SK-N-SH (cell line): ENCODE results near the gene ZNF25.

ENCODE experiments used
- EZH2phosphoT487 ChIP-seq: fragments of 200-600 bp; sonication (generic); IDR thresholded peaks from 2 replicates; pipeline ENCODE4 v1.6.1; 2017; ENCODE audit warnings: low read depth, mixed run types, mild to moderate bottlenecking, antibody characterized with exemption, moderate library complexity, borderline replicate concordance
- FOSL2 ChIP-seq: IDR thresholded peaks from 2 replicates; pipeline ENCODE4 v1.4.0; 2012; ENCODE audit warnings: low read depth, mild to moderate bottlenecking, moderate library complexity, borderline replicate concordance
- NFIC ChIP-seq: IDR thresholded peaks from 2 replicates; pipeline ENCODE4 v1.4.0; 2012; ENCODE audit warnings: borderline replicate concordance
- SMC3 ChIP-seq: IDR thresholded peaks from 2 replicates; pipeline ENCODE4 v1.6.1; 2012; ENCODE audit warnings: low read depth, low read length, improper control_type of control experiment
- TF ChIP-seq, protein P1 (sequence below): fragments of 200-600 bp; sonication (generic); IDR thresholded peaks from 2 replicates; pipeline ENCODE4 v1.6.1; 2017; ENCODE audit warnings: antibody characterized with exemption, mild to moderate bottlenecking, moderate library complexity
- TF ChIP-seq, protein P2 (sequence below): IDR thresholded peaks from 2 replicates; pipeline ENCODE4 v1.4.0; 2012; ENCODE audit warnings: low read depth
- TF ChIP-seq, protein P3 (sequence below): fragments of 150-350 bp; IDR thresholded peaks from 2 replicates; pipeline ENCODE4 v1.6.1; 2017; ENCODE audit warnings: antibody characterized with exemption, low read length, low read depth, borderline replicate concordance

DNA sequence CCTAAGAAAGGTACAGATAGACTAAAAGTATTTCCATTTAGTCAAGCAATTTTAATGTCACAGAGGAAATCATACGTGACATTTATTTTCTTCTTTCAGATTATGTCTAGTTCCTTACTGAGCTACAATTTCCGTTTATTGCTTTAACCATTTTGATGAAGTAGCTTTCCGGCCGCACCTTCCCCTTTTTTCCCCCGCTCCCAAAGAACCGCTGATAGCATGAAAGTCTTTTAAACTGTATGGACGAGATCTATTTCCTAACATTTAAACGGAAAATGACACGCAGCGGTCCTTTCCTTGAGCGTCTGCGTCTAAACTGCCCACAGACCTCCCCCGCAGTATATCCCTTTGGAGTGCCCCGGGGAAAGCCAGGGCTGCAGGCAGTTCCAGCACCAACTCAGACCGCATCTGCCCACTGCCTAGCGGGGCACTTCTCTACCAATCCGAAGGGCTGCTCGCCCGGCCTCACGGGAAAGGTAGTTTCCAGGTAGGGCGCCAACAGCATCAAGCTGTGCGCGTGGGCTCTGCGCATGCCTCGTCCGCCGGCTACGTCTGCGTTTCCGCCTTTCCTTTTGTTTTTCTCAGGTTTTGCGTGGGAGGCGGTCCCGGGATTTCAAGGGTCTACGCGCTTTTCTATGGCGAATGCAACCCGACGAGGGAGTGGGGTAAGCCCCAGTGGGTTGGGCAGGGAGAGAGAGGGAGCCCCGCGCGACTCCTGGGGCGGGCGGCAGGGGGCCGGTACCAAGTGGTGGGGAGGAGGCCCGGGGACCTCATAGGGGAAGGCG is 33.9 kb upstream of the ZNF25 start, which contains the start of gene ZNF33A:
- TF ChIP-seq FOSL2: no peak
- TF ChIP-seq, protein P1, sequence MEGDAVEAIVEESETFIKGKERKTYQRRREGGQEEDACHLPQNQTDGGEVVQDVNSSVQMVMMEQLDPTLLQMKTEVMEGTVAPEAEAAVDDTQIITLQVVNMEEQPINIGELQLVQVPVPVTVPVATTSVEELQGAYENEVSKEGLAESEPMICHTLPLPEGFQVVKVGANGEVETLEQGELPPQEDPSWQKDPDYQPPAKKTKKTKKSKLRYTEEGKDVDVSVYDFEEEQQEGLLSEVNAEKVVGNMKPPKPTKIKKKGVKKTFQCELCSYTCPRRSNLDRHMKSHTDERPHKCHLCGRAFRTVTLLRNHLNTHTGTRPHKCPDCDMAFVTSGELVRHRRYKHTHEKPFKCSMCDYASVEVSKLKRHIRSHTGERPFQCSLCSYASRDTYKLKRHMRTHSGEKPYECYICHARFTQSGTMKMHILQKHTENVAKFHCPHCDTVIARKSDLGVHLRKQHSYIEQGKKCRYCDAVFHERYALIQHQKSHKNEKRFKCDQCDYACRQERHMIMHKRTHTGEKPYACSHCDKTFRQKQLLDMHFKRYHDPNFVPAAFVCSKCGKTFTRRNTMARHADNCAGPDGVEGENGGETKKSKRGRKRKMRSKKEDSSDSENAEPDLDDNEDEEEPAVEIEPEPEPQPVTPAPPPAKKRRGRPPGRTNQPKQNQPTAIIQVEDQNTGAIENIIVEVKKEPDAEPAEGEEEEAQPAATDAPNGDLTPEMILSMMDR: no peak; the same call in 1 of the 2 replicates
- TF ChIP-seq, protein P2, sequence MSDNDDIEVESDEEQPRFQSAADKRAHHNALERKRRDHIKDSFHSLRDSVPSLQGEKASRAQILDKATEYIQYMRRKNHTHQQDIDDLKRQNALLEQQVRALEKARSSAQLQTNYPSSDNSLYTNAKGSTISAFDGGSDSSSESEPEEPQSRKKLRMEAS: no peak
- no peak for TF ChIP-seq SMC3
- no peak for TF ChIP-seq EZH2phosphoT487
- TF ChIP-seq NFIC: no peak
- TF ChIP-seq, protein P3, sequence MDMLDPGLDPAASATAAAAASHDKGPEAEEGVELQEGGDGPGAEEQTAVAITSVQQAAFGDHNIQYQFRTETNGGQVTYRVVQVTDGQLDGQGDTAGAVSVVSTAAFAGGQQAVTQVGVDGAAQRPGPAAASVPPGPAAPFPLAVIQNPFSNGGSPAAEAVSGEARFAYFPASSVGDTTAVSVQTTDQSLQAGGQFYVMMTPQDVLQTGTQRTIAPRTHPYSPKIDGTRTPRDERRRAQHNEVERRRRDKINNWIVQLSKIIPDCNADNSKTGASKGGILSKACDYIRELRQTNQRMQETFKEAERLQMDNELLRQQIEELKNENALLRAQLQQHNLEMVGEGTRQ: no peak
